IPS DF 6.9 (cell line): Measurements from ENCODE around the gene CLCN5.

ENCODE experiments used
- DNase-seq: peaks from one replicate; pipeline ENCODE4 v3.0.0-alpha.2; 2013; ENCODE audit warnings: low read depth, low spot score
- H3K27ac ChIP-seq: one replicate; pipeline ENCODE4 v1.5.1; 2013; ENCODE audit warnings: low read length, control low read depth
- H3K27me3 ChIP-seq: 2 replicates; pipeline ENCODE4 v1.6.1; 2013; ENCODE audit warnings: mild to moderate bottlenecking, low read length; ENCODE audit not compliant: control insufficient read depth, insufficient read depth
- H3K36me3 ChIP-seq: 2 replicates; pipeline ENCODE4 v1.6.1; 2013; ENCODE audit warnings: low read length; ENCODE audit not compliant: control insufficient read depth, insufficient read depth
- H3K4me1 ChIP-seq: 2 replicates; pipeline ENCODE4 v1.6.1; 2013; ENCODE audit warnings: low read length; ENCODE audit not compliant: control insufficient read depth, insufficient read depth
- H3K4me3 ChIP-seq: 2 replicates; pipeline ENCODE4 v1.5.1; 2013; ENCODE audit warnings: mild to moderate bottlenecking, low read length
- H3K9me3 ChIP-seq: 2 replicates; pipeline ENCODE4 v1.6.1; 2013; ENCODE audit warnings: low read length, inconsistent platforms; ENCODE audit not compliant: control insufficient read depth, insufficient read depth
- WGBS: extraction: QIAGEN DNeasy Blood & Tissue Kit; methylation state at CpG from one replicate; pipeline ENCODE4 v1.1.7; 2013; ENCODE audit warnings: mixed read lengths, missing lambda C conversion rate; ENCODE audit not compliant: insufficient read length, insufficient coverage; 5-methylcytosine and 5-hydroxymethylcytosine counted together

CLCN5 gene

DNA sequence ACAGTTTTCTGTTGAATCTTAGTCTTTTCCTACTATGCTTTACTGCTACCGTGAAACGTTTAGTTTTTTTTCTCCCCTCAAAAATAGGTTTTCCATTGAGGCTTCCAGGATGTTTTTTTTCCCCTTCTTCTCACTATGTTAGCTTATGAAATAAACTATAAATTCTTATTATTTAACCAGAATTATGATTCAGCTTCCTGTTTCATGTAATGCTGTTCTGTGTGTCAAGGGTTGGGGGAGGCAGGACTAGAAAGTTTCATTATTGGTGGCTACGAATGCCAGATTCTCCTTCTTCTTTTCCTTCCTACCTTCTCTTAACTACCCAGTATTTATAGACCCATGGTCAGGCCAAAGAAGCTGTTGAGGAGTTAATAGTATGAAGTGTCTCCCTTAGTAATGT lies 11.8 kb downstream of the CLCN5 start:
- no peak for DNase-seq

DNA sequence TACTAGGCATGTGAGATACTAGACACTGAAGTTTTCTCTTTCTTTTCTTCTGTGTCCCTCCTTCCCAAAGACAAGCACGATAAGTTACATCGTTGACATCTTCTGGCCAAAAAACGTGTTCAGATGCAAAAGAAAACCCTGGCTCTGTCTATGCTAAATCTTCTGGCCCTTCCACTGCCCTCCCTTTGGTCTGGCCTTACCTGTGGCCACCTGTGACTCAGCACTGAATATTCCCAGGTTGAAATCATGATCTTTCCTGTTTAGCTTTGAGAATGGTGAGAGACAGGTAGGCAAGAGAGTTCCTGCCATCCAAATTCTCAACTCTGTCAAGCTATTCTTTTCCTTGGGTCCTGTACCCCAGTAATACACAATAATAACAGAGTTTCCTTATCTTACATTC lies 12.3 kb downstream of the CLCN5 start:
- Histone ChIP-seq H3K4me1 (no peaks in the 10 kb centered on the region), H3K9me3 (no peaks in the 10 kb centered on the region), H3K36me3 (no peaks in the 10 kb centered on the region), H3K4me3 (no peak overlapping the region), H3K27ac (no peak overlapping the region), H3K27me3 (no peaks in the 10 kb centered on the region)
- no peak for DNase-seq
- WGBS = no CpG with 5 or more reads among the region's 3 CpGs

More for the DNA sequence above, 11.8 kb downstream of the CLCN5 start:
- no peaks in the 10 kb centered on the region for H3K4me1 ChIP-seq
- no CpG with 5 or more reads among the region's 3 CpGs for WGBS
- no peaks in the 10 kb centered on the region for H3K36me3 ChIP-seq
- no peaks in the 10 kb centered on the region for H3K27me3 ChIP-seq
- H3K27ac ChIP-seq = no peak overlapping the region
- no peak overlapping the region for H3K4me3 ChIP-seq
- no peaks in the 10 kb centered on the region for H3K9me3 ChIP-seq

DNA sequence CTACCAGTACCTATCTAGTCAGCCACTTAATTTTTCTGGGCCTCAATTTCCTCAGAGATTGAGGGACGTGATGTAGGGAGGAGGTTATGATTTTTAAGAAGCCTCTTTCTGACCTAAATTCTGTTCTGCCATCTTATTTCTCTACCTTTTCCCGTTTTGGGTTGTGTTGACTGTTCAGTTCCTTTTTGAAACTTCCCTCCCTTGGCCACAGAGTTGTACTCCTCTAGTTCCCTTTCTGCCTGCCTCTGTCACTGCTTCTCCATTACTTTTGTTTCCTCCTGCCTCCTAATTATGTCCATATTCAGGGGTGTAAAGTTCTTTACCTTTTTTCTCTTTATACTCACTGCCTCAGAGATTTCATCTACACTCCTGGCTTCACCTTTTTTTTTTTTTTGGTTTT lies 25.4 kb downstream of the CLCN5 start:
- no CpG with 5 or more reads among the region's 2 CpGs for WGBS
- Histone ChIP-seq H3K4me1 (no peaks in the 10 kb centered on the region), H3K4me3 (no peak overlapping the region), H3K36me3 (no peaks in the 10 kb centered on the region), H3K27ac (no peak overlapping the region), H3K27me3 (no peaks in the 10 kb centered on the region), H3K9me3 (no peaks in the 10 kb centered on the region)
- DNase-seq = no peak

DNA sequence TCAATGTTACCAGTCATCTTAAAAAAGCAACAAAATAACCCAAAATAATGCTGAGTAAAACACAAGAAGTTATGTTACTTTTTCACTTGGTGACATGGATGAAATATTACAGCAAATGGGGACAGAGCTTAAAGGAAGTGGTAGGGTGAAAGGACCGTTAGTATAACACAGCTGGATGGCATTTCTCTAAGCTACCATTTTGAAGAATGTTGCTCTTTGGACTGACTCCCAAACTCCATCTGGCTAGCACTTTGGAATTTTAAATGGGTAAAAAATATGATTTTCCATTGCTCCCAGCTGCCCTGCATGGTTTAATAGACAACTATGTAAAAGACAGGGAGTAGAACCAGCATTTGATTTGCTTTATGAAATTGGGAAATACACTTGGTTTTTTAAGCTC lies 27.6 kb downstream of the CLCN5 start:
- no peaks in the 10 kb centered on the region for H3K36me3 ChIP-seq
- H3K9me3 ChIP-seq = no peaks in the 10 kb centered on the region
- no peaks in the 10 kb centered on the region for H3K4me1 ChIP-seq
- H3K27me3 ChIP-seq = no peaks in the 10 kb centered on the region
- no CpG with 5 or more reads among the region's 1 CpG for WGBS
- H3K27ac ChIP-seq = no peak overlapping the region
- DNase-seq = no peak
- H3K4me3 ChIP-seq = no peak overlapping the region

DNA sequence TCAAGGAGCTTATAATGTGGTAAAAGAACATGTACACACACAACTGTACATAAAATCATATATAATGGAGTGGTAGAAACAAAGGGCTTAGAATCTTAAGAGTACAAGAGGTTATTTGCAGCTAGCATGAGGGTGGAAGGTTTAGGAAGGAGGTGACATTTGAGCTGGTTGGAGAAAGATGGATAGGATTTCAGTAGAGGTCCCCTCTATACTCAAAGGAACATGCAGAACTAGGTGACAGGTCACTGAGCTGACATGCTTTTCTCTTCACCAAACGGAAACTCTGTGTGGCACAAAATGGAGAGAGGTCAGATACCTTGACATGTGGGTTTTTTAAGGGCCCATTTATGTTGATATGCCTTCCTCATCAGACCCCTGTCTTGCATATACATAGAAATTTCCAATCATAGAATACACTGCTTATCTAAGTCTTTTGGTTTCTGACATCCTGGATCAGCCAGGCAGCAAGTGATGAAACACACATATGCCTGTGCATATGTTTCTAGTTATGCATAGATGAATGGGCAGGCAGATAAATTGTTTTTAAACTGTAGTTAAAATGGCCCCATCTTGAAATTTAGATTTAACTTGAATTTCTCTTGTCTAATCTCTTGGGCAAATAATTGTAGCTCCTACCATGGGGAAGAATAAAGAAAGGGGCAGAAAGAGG lies 29.3 kb downstream of the CLCN5 start:
- Histone ChIP-seq H3K27ac (no peak overlapping the region), H3K27me3 (no peaks in the 10 kb centered on the region), H3K4me3 (no peak overlapping the region), H3K36me3 (no peaks in the 10 kb centered on the region), H3K4me1 (no peaks in the 10 kb centered on the region), H3K9me3 (no peaks in the 10 kb centered on the region)
- no peak for DNase-seq
- WGBS = no CpG with 5 or more reads among the region's 1 CpG

DNA sequence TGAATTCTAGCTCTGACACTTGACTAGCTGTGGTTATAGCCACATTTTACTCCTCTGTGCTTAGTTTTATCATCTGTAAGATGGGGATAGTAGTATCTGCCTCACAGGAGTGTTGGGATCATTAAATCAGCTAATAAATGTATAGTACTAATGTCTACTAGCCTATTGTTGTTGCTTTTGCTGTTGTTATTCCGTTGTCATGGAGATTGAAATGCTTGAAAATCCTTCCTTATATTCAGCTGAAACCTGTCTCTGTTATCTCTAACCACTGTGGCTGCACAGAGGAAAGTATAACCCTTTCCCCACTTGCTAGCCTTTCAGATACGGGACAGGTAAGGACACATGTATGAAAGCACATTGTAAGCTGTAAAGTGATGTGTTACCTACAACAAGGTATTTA lies 33.9 kb downstream of the CLCN5 start:
- Histone ChIP-seq H3K9me3 (no peaks in the 10 kb centered on the region), H3K36me3 (no peaks in the 10 kb centered on the region), H3K4me1 (no peaks in the 10 kb centered on the region), H3K4me3 (no peak overlapping the region), H3K27ac (no peak overlapping the region), H3K27me3 (no peaks in the 10 kb centered on the region)
- no CpG with 5 or more reads among the region's 2 CpGs for WGBS
- no peak for DNase-seq

DNA sequence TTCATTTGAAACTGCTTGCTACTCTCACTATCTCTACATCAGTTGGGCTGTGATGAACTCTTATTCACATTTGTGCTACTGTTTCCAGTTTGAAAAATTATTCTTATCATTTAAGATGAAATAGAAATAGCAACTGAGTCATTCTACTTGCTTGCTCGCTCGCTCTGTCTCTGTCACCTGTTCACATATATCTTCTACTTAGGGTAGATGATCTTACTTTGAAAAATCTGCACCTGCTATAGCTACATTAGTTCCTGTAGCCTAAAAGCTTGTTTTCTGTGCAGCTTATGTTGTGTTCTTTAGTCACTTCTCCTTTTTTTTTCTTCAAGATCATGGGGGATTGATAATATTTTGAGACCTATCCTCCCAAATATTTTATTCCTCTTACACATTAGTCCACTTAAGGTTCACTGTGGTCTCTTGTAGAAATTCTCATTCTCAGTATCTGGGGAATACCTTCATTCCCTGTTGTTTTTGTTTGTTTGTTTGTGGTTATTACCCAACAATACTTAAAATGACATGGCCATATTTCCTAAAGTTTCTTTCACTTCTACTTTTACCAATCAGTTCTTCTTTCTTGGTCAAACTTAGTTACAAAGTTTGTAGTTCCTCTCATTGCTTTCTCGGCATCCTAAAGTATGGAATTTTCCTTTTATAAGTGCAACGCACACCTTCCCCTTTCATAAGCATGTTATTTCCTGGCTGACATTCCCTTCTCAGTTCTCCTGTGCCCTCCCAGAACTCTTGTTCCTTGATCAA lies 36.5 kb downstream of the CLCN5 start:
- WGBS = no CpG with 5 or more reads among the region's 4 CpGs
- H3K27me3 ChIP-seq = no peaks in the 10 kb centered on the region

DNA sequence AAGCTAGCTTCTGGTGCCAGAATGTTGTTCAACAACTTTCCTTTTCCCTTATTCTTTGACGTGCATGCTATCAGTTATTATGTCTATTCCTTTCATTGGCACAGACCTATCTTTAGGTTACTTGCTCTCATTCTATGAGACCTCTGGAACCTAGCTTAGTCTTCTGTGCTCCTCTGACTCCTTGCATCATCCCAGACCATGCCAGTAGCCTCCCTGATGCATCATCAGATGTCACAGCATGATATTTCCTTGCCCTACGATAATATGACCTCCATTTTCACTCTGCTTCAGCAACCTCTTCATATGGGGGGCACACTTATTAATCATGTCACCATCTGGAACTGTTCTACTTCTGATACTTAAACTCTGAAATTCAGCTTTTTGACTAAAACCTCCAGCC lies 37.2 kb downstream of the CLCN5 start:
- no peak overlapping the region for H3K27ac ChIP-seq

More for the DNA sequence above, 36.5 kb downstream of the CLCN5 start:
- Histone ChIP-seq H3K27ac (no peak overlapping the region), H3K9me3 (no peaks in the 10 kb centered on the region), H3K4me3 (no peak overlapping the region), H3K4me1 (no peaks in the 10 kb centered on the region), H3K36me3 (no peaks in the 10 kb centered on the region)
- DNase-seq = no peak

DNA sequence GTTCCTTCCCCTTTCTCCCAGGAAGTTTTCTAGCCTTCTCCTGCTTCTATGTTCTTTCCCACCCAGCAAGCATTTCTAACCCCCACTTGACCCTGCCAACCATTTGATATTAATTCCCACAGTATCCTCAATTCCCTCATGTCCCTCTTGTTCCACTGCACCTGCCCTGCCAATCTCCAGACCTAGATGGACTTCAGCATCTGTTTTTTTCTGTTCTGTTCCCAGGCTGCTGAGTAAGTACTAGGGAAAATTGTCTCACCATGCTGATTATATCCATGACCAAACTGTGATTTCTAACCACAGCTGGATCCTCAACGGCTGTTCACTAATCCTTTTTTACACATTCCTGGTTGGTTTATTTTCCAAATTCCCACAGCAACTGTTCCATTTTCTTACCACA lies 37.7 kb downstream of the CLCN5 start:
- no peak for DNase-seq
- Histone ChIP-seq H3K36me3 (no peaks in the 10 kb centered on the region), H3K4me3 (no peak overlapping the region), H3K4me1 (no peaks in the 10 kb centered on the region), H3K27ac (no peak overlapping the region), H3K27me3 (no peaks in the 10 kb centered on the region), H3K9me3 (no peaks in the 10 kb centered on the region)
- WGBS = no CpG with 5 or more reads among the region's 1 CpG

More for the DNA sequence above, 37.2 kb downstream of the CLCN5 start:
- H3K9me3 ChIP-seq = no peaks in the 10 kb centered on the region
- no peak for DNase-seq
- no peaks in the 10 kb centered on the region for H3K4me1 ChIP-seq
- no peak overlapping the region for H3K4me3 ChIP-seq
- no CpG with 5 or more reads among the region's 2 CpGs for WGBS
- H3K27me3 ChIP-seq = no peaks in the 10 kb centered on the region
- H3K36me3 ChIP-seq = no peaks in the 10 kb centered on the region

DNA sequence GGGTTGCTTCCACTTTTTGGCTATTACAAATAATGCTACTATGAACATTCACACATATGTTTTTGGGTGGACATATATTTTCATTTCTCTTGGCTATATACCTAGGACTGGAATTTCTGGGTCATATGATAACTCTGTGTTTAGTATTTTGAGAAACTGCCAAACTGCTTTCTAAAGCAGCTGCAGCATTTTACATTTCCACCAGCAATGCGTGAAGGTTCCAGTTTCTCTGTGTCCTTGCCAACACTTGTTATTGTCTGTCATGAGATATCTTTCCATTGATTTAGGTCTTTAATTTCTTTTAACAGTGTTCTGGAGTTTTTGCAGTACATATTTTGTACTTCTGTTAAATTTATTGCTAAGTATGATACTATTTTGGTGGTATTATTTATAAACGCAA lies 48.3 kb downstream of the CLCN5 start:
- Histone ChIP-seq H3K36me3 (no peaks in the 10 kb centered on the region), H3K4me1 (no peaks in the 10 kb centered on the region), H3K9me3 (no peaks in the 10 kb centered on the region), H3K27ac (no peak overlapping the region), H3K4me3 (no peak overlapping the region), H3K27me3 (no peaks in the 10 kb centered on the region)
- no CpG with 5 or more reads among the region's 2 CpGs for WGBS
- no peak for DNase-seq
